Measurements from ENCODE around the gene AARS1.
A peak's percentile ranks its signal among the peaks of the same experiment; 100 is the strongest.
"Not testable (repeated sequence)": the region's sequence is repeated elsewhere in the genome, so short reads cannot be mapped to it uniquely, and the experiment has no call there.

Gene AARS1

GRCh38 chr16:70289229-70290094 lies at the start of gene AARS1:
AARS1 (minus strand) TSS chr16:70289506; CDS start chr16:70282763, 6,743 bp downstream.
- H4K20me1 ChIP-seq = peaks cover 8 to 33% (median 19%) of the 10 kb centered on the region in 11 experiments; a peak in 12 of 22 replicates
- no peaks in the 10 kb centered on the region for H3K27me3 ChIP-seq
- H3K36me3 ChIP-seq = peaks cover 14 to 25% (median 19%) of the 10 kb centered on the region in 11 experiments; a peak in 21 of 22 replicates
- peak within 1 kb of the TSS; percentile 90 to 98 (median 95) for H3K27ac ChIP-seq
- H3K4me1 ChIP-seq = peaks cover 19 to 31% (median 23%) of the 10 kb centered on the region in 10 experiments
- peak within 1 kb of the TSS; percentile 89 to 99 (median 95) for H3K9ac ChIP-seq
- H3K4me2 ChIP-seq = peak within 1 kb of the TSS; percentile 80 to 92 (median 85)
- TF ChIP-seq Cebpa-rat (IDR thresholded peaks at IDR 0.05) = no peak
- peak within 1 kb of the TSS; percentile 62 to 93 (median 88) for H3K4me3 ChIP-seq
- H3K9me3 ChIP-seq (replicated peaks in 1 of 11) = peaks cover 0 to 5% (median 3%) of the 10 kb centered on the region in 11 experiments; a peak in 15 of 22 replicates

GRCh38 chr16:70337814-70338213 lies 48.5 kb upstream of the AARS1 start:
- Histone ChIP-seq H4K20me1 (no peaks in the 10 kb centered on the region; a peak in 1 of 22 replicates), H3K4me3 (no peak overlapping the region), H3K4me2 (no peak overlapping the region), H3K27me3 (no peaks in the 10 kb centered on the region), H3K9me3 (replicated peaks in 1 of 11) (no peaks in the 10 kb centered on the region), H3K9ac (no peak overlapping the region), H3K4me1 (peaks cover 0 to 11% (median 0%) of the 10 kb centered on the region in 10 experiments; a peak in 6 of 20 replicates), H3K36me3 (peaks cover 18 to 50% (median 40%) of the 10 kb centered on the region in 11 experiments), H3K27ac (no peak overlapping the region)
- no peak for TF ChIP-seq Cebpa-rat (IDR thresholded peaks at IDR 0.05)

GRCh38 chr16:70332728-70333127 lies 43.4 kb upstream of the AARS1 start:
- peaks cover 44 to 91% (median 74%) of the 10 kb centered on the region in 11 experiments for H3K36me3 ChIP-seq
- H3K27me3 ChIP-seq; H3K9ac ChIP-seq; H3K4me3 ChIP-seq; H3K9me3 ChIP-seq (replicated peaks in 1 of 11); H3K4me1 ChIP-seq; H4K20me1 ChIP-seq; H3K4me2 ChIP-seq: not testable (repeated sequence)
- H3K27ac ChIP-seq = peak overlapping the region in 1 of 11 experiments; percentile 42; a peak in 1 of 22 replicates

- H3K27ac ChIP-seq = no peak overlapping the region; a peak in 1 of 22 replicates
- no peaks in the 10 kb centered on the region; a peak in 1 of 22 replicates for H4K20me1 ChIP-seq
- no peak for TF ChIP-seq Cebpa-rat (IDR thresholded peaks at IDR 0.05)
- no peak overlapping the region for H3K9ac ChIP-seq
- H3K36me3 ChIP-seq = peaks cover 51 to 97% (median 79%) of the 10 kb centered on the region in 11 experiments
- no peaks in the 10 kb centered on the region for H3K4me1 ChIP-seq
- H3K4me3 ChIP-seq = no peak overlapping the region
- no peaks in the 10 kb centered on the region for H3K27me3 ChIP-seq
- no peak overlapping the region for H3K4me2 ChIP-seq
- no peaks in the 10 kb centered on the region for H3K9me3 ChIP-seq (replicated peaks in 1 of 11)
Observed at GRCh38 chr16:70331588-70332358, 42.5 kb upstream of the AARS1 start.

GRCh38 chr16:70331091-70331490 lies 41.8 kb upstream of the AARS1 start:
- Histone ChIP-seq H3K4me2 (no peak overlapping the region), H4K20me1 (no peaks in the 10 kb centered on the region; a peak in 1 of 22 replicates), H3K4me1 (no peaks in the 10 kb centered on the region), H3K36me3 (peaks cover 52 to 97% (median 79%) of the 10 kb centered on the region in 11 experiments), H3K9ac (no peak overlapping the region), H3K4me3 (no peak overlapping the region), H3K27me3 (no peaks in the 10 kb centered on the region), H3K9me3 (replicated peaks in 1 of 11) (no peaks in the 10 kb centered on the region), H3K27ac (no peak overlapping the region)
- TF ChIP-seq Cebpa-rat (IDR thresholded peaks at IDR 0.05) = no peak

- Histone ChIP-seq H3K9ac (no peak overlapping the region), H3K36me3 (peaks cover 52 to 100% (median 87%) of the 10 kb centered on the region in 11 experiments), H3K4me1 (no peaks in the 10 kb centered on the region), H3K9me3 (replicated peaks in 1 of 11) (no peaks in the 10 kb centered on the region), H3K27me3 (no peaks in the 10 kb centered on the region), H4K20me1 (no peaks in the 10 kb centered on the region), H3K27ac (no peak overlapping the region), H3K4me2 (no peak overlapping the region), H3K4me3 (no peak overlapping the region)
- TF ChIP-seq Cebpa-rat (IDR thresholded peaks at IDR 0.05) = no peak
Observed at GRCh38 chr16:70324998-70325747, 35.9 kb upstream of the AARS1 start.

- TF ChIP-seq Cebpa-rat (IDR thresholded peaks at IDR 0.05) = no peak
- H3K9me3 ChIP-seq (replicated peaks in 1 of 11) = no peaks in the 10 kb centered on the region
- no peaks in the 10 kb centered on the region for H3K4me1 ChIP-seq
- H3K27me3 ChIP-seq = no peaks in the 10 kb centered on the region
- no peak overlapping the region for H3K9ac ChIP-seq
- H3K36me3 ChIP-seq = peaks cover 72 to 100% (median 95%) of the 10 kb centered on the region in 11 experiments
- H4K20me1 ChIP-seq = no peaks in the 10 kb centered on the region
- no peak overlapping the region for H3K4me3 ChIP-seq
- H3K4me2 ChIP-seq = no peak overlapping the region
- no peak overlapping the region for H3K27ac ChIP-seq
Observed at GRCh38 chr16:70320121-70320520, 30.8 kb upstream of the AARS1 start.

- H3K27ac ChIP-seq = not testable (repeated sequence)
- peaks cover 0 to 44% (median 19%) of the 10 kb centered on the region in 11 experiments; a peak in 14 of 22 replicates for H3K36me3 ChIP-seq
Observed at GRCh38 chr16:70307726-70308125, 18.4 kb upstream of the AARS1 start.

More at GRCh38 chr16:70307726-70308125, 18.4 kb upstream of the AARS1 start:
- H3K9ac ChIP-seq; H3K27me3 ChIP-seq; H3K9me3 ChIP-seq (replicated peaks in 1 of 11); H3K4me2 ChIP-seq; H3K4me3 ChIP-seq: not testable (repeated sequence)
- peaks cover 4 to 32% (median 21%) of the 10 kb centered on the region in 10 experiments for H3K4me1 ChIP-seq
- H4K20me1 ChIP-seq = peaks cover 0 to 33% (median 0%) of the 10 kb centered on the region in 11 experiments; a peak in 3 of 22 replicates

All from BLaER1 treated with 17β-estradiol and CSF1 and Interleukin-3, amounts not matched to agents 10 nM and 100 nM (cell line).